ENCODE results near the gene CMTM3. TPM values are rescaled to one million over a fixed set of nuclear protein-coding genes. Genes with fewer than 3 reads are reported as not detected.
"Not testable (repeated sequence)": the region's sequence is repeated elsewhere in the genome, so short reads cannot be mapped to it uniquely, and the experiment has no call there.

Gene CMTM3
- total RNA-seq, 4 donors from 2014 or later, result 19.3 to 43.9 (median 38.5) TPM

DNA sequence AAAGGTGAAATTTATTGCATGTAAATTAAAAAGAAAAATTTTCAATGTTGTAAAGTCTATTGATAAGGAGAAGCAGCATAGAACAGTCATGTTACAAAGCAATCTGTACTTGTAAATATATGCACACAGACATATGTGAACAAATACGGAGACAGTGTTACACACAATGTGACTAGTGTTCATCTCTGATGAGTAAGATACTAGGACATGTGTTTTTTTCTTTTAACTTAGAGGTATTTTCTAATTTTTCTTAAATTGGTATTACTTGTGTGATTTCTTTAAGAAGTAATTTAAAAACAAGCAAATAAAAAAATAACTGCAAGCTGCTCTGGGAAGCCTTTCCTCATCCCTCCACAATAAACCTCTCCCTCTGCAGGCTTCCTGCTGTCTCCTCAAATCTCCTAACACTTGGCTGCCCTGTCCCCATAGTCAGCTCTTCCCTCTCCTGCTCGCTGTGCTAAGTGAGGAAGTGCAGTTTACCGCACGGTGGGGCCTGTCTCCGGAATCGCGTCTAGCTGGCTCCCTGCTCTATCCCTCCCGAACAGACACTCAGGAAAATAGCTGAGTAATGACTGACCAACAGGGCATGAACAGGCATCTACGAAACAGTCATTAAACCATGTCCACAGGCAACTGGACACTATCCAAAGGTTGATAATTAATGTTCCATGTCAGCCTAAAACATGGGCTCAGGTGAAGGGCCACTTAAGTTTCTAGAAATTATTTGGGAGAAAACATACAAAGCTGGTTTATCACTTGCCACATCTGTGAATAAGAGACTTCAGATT is 56.1 kb downstream of the CMTM3 start:
- H3K27me3 ChIP-seq, result no peaks in the 10 kb centered on the region
- peaks cover 0 to 32% (median 9%) of the 10 kb centered on the region in 4 donors for H3K4me1 ChIP-seq
- 10 to 11% methylated on average over 9 of the region's 9 CpGs for WGBS, 2 donors
- DNase-seq (ENCODE audit: low spot score in 2 of 2), result peak; percentile 18 to 49
- no peaks in the 10 kb centered on the region for H3K9me3 ChIP-seq
- H3K27ac ChIP-seq, result peak overlapping the region in 2 of 4 donors; percentile 26 to 60
- H3K4me3 ChIP-seq, result no peak overlapping the region
- H3K36me3 ChIP-seq, result no peaks in the 10 kb centered on the region
- TF ChIP-seq CTCF (IDR thresholded peaks at IDR 0.05), result peak in 1 of 5 experiments; percentile 14
- TF ChIP-seq POLR2A (IDR thresholded peaks at IDR 0.05), result no peak

DNA sequence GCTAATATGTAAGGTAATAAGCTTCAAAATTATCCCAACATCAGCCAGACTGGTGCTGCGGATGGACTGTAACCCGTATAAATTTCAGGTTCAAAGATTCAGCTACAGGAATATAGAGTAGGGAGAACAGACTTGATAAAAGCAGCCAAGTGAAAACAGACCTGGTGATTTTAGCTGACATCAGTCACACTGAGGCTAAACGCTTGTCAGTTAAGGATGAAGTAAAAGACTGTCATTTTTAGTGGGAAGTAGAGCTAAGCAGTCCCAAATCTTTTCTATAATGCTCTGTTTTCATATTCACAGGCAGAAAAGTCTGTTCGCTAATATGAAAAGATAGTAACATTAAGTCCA is 56.7 kb downstream of the CMTM3 start:
- H3K36me3 ChIP-seq, result no peaks in the 10 kb centered on the region
- H3K9me3 ChIP-seq, result no peaks in the 10 kb centered on the region
- WGBS, 2 donors, result 63 to 67% methylated on average over 4 of the region's 4 CpGs
- TF ChIP-seq POLR2A (IDR thresholded peaks at IDR 0.05) (no peak), EP300 (IDR thresholded peaks at IDR 0.05) (no peak), CTCF (IDR thresholded peaks at IDR 0.05) (no peak)
- no peak for DNase-seq (ENCODE audit: low spot score in 2 of 2)
- no peak overlapping the region for H3K4me3 ChIP-seq
- H3K4me1 ChIP-seq, result peaks cover 0 to 32% (median 9%) of the 10 kb centered on the region in 4 donors
- peak overlapping the region in 2 of 4 donors; percentile 26 to 60 for H3K27ac ChIP-seq
- no peaks in the 10 kb centered on the region for H3K27me3 ChIP-seq

- not testable (repeated sequence) for H3K4me3 ChIP-seq; H3K27me3 ChIP-seq; DNase-seq (ENCODE audit: low spot score in 2 of 2); H3K9me3 ChIP-seq; H3K36me3 ChIP-seq
- Histone ChIP-seq H3K4me1 (peaks cover 0 to 32% (median 9%) of the 10 kb centered on the region in 4 donors), H3K27ac (peak overlapping the region in 2 of 4 donors; percentile 37 to 53)
- WGBS, 2 donors, result 66 to 68% methylated on average over 6 of the region's 6 CpGs
Measured at GRCh38 chr16:66661671-66662346, 57.3 kb downstream of the CMTM3 start.

GRCh38 chr16:66662445-66663194 is 58.1 kb downstream of the CMTM3 start:
- Histone ChIP-seq H3K4me1 (peaks cover 0 to 32% (median 9%) of the 10 kb centered on the region in 4 donors), H3K9me3 (no peaks in the 10 kb centered on the region), H3K4me3 (no peak overlapping the region), H3K27me3 (no peaks in the 10 kb centered on the region), H3K27ac (peak overlapping the region in 2 of 4 donors; percentile 37 to 53), H3K36me3 (no peaks in the 10 kb centered on the region)
- DNase-seq (ENCODE audit: low spot score in 2 of 2), result peak in 1 of 2 donors; percentile 31
- TF ChIP-seq POLR2A (IDR thresholded peaks at IDR 0.05) (no peak), CTCF (IDR thresholded peaks at IDR 0.05) (peak; percentile 12 to 45 (median 40))
- WGBS, 2 donors, result 64 to 65% methylated on average over 7 of the region's 7 CpGs

Small RNAs within 50 kb of the gene (small RNA-seq; reads per million reads assigned to genes)
- gene CKLF-CMTM1, result not detected

Other genes with a start within 250 kb of the CMTM3 start
- 10 to 100 TPM; 47.3 to 79.3 (median 67.0) TPM for gene CDH5, start 238.0 kb upstream of the CMTM3 start, total RNA-seq
- 1 to 10 TPM in 1 of 4 donors, under 1 TPM in 2, not detected in 1; 0.21 to 1.4 (median 0.30) TPM for gene BEAN1, start 177.4 kb upstream of the CMTM3 start, total RNA-seq
- gene TK2, start 54.6 kb upstream of the CMTM3 start, total RNA-seq, result 10 to 100 TPM; 42.3 to 81.8 (median 64.7) TPM
- 10 to 100 TPM; 31.8 to 75.4 (median 35.6) TPM for gene CKLF, start 52.1 kb upstream of the CMTM3 start, total RNA-seq
- gene CMTM1, start 38.3 kb upstream of the CMTM3 start, total RNA-seq, result 1 to 10 TPM in 3 of 4 donors, not detected in 1; 2.0 to 5.1 (median 2.1) TPM
- gene CMTM2, start 25.2 kb upstream of the CMTM3 start, total RNA-seq, result not detected
- 10 to 100 TPM; 14.2 to 22.7 (median 19.6) TPM for gene CMTM4, start 92.0 kb downstream of the CMTM3 start, total RNA-seq
- gene DYNC1LI2, start 146.9 kb downstream of the CMTM3 start, total RNA-seq, result 100 to 1,000 TPM; 248 to 363 (median 266) TPM
- not detected for gene TERB1, start 196.9 kb downstream of the CMTM3 start, total RNA-seq
- 10 to 100 TPM; 29.4 to 45.7 (median 34.6) TPM for gene NAE1, start 226.3 kb downstream of the CMTM3 start, total RNA-seq
- gene CA7, start 239.7 kb downstream of the CMTM3 start, total RNA-seq, result not detected